WTC11 (cell line): ENCODE data around the gene ZSCAN20.

ENCODE experiments used
- CTCF ChIP-seq: fragments of 200-600 bp; IDR thresholded peaks from 2 replicates; pipeline ENCODE4 v1.8.0; 2022; ENCODE audit warnings: antibody characterized with exemption
- FOXJ3 ChIP-seq: sonication (generic); formaldehyde crosslinking; IDR thresholded peaks from 2 replicates; pipeline ENCODE4 v1.9.0; 2021; ENCODE audit warnings: missing genetic modification reagents, mild to moderate bottlenecking, borderline replicate concordance

- no peak for TF ChIP-seq CTCF
- TF ChIP-seq FOXJ3 (CRISPR knock-in tag), result no peak
Observed at GRCh38 chr1:33429856-33430691, 42.4 kb upstream of the ZSCAN20 start.
